Brain microvascular endothelial cell (primary cell): ENCODE measurements around the gene RPL13.

Experiments used
- DNase-seq: peaks from one replicate; pipeline ENCODE4 v3.0.0-alpha.2; 2020
- H3K27ac ChIP-seq: fragments of 250-450 bp; sonication (Bioruptor Pico); 2 replicates; pipeline ENCODE4 v1.5.1; 2020; ENCODE audit warnings: mild to moderate bottlenecking, moderate library complexity
- H3K27me3 ChIP-seq: fragments of 250-450 bp; sonication (Bioruptor Pico); replicated peaks from 2 replicates; pipeline ENCODE4 v1.5.1; 2020; ENCODE audit warnings: mild to moderate bottlenecking
- H3K36me3 ChIP-seq: fragments of 250-450 bp; sonication (Bioruptor Pico); replicated peaks from 2 replicates; pipeline ENCODE4 v1.5.1; 2020; ENCODE audit warnings: mild to moderate bottlenecking
- H3K4me3 ChIP-seq: 2 replicates; pipeline ENCODE4 v1.5.1; 2011; ENCODE audit warnings: low read depth, mild to moderate bottlenecking, control low read depth, low read length, moderate library complexity
- CTCF ChIP-seq: IDR thresholded peaks from 2 replicates; pipeline ENCODE4 v1.5.1; 2011; ENCODE audit warnings: low read depth, mild to moderate bottlenecking, moderate library complexity, low read length, control low read depth, inconsistent platforms; ENCODE audit errors: missing control alignments
- in situ Hi-C: cut with HindIII; loops from 2 replicates; pipeline ENCODE4 v1.10.0; 2017; ENCODE audit warnings: low sequenced_read_pairs, low pct_ligation_motif_present

RPL13 gene

DNA sequence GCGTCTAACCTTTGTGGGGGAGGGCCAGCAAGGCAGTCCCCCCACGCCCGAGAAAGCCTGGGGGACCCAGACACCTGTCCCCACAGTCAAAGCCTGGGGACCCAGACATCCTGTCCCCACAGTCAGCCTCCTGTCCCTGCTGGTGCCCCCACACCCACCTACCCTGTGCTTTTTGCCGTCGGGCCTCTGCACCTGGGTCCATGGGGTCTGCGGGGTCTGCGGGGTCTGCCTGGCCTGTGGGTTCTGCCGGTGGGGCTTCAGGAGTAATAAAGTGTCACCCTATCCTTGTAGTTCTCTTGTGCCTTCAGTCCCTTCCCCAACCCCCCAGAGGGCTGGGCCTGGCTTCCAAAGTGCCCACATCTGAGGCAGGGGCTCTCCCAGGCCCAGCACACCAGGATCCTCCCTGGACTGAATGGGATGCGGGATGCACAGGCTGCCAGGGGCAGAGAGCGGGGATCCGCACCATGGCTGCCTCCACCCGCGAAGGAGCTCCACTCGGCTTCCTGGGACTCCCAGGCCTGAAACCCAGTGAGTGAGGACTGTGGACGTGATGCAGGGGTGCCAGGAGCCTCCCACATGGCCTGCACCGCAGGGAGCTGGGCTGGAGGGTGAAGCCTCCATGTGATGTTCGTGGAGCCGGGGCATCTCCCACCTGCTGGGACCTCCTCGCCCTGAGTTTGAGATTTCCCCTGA, 36.6 kb downstream of the RPL13 start:
- in situ Hi-C loops = no loop called here
- DNase-seq = no peak
- Histone ChIP-seq H3K27me3 (no peaks in the 10 kb centered on the region), H3K27ac (no peak overlapping the region), H3K4me3 (no peak overlapping the region), H3K36me3 (no peaks in the 10 kb centered on the region)
- TF ChIP-seq CTCF = no peak

- Histone ChIP-seq H3K27ac (no peak overlapping the region), H3K27me3 (no peaks in the 10 kb centered on the region), H3K4me3 (no peak overlapping the region), H3K36me3 (no peaks in the 10 kb centered on the region)
- in situ Hi-C loops = no loop called here
- DNase-seq = peak; percentile 73
- TF ChIP-seq CTCF = no peak
Measured at GRCh38 chr16:89598199-89598598, 37.7 kb downstream of the RPL13 start.

GRCh38 chr16:89599451-89599858, 39.0 kb downstream of the RPL13 start:
- Histone ChIP-seq H3K36me3 (no peaks in the 10 kb centered on the region), H3K4me3 (no peak overlapping the region), H3K27me3 (no peaks in the 10 kb centered on the region), H3K27ac (no peak overlapping the region)
- no peak for DNase-seq
- in situ Hi-C loops = no loop called here
- peak; percentile 56 for TF ChIP-seq CTCF

GRCh38 chr16:89599902-89600301, 39.4 kb downstream of the RPL13 start:
- no peak for TF ChIP-seq CTCF
- in situ Hi-C loops = no loop called here
- no peak overlapping the region for H3K27ac ChIP-seq
- DNase-seq = no peak
- no peaks in the 10 kb centered on the region for H3K27me3 ChIP-seq
- H3K36me3 ChIP-seq = no peaks in the 10 kb centered on the region
- no peak overlapping the region for H3K4me3 ChIP-seq

DNA sequence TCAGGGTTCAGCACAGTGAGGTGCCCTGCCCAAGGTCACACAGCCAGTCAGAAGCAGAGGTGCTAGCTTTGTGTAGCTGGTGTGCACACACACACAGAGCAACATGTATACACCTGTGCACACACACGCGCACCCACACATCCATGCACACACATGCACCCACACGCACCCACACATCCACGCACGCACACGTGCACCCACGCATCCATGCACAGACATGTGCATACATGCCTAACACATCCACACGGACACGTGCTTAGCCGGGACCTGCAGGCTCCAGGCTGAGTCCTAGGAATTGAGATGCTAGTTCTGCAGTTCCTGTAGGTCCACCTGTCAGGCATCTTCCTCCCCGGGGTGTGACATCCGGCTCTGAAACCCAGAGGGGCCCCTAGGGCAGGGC, 39.9 kb downstream of the RPL13 start:
- TF ChIP-seq CTCF = no peak
- H3K36me3 ChIP-seq = no peaks in the 10 kb centered on the region
- no peaks in the 10 kb centered on the region for H3K27me3 ChIP-seq
- in situ Hi-C loops = no loop called here
- no peak for DNase-seq
- H3K27ac ChIP-seq = no peak overlapping the region
- H3K4me3 ChIP-seq = no peak overlapping the region

DNA sequence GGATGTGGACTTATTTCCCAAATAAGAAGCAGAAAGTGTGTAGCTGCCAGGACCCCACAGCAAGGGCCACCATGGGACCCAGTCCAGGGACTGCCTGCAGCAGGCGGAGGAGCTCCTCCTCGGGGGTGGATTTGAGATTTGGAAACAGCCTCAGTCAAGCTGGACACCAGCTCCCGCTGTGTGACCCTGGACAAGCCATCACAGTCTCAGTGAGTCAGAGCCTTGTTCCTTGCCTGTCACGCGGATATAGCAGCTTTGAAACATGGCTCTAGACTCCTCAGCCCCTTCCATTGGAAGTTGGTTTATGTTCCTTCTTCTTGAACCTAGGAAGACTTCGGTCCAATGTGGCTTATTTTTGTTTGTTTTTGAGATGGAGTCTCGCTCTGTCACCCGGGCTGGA, 40.5 kb downstream of the RPL13 start:
- H3K4me3 ChIP-seq = no peak overlapping the region
- DNase-seq = no peak
- H3K36me3 ChIP-seq = no peaks in the 10 kb centered on the region
- TF ChIP-seq CTCF = no peak
- no peaks in the 10 kb centered on the region for H3K27me3 ChIP-seq
- in situ Hi-C loops = no loop called here
- H3K27ac ChIP-seq = no peak overlapping the region
